B cell (primary cell): Measurements from ENCODE around the gene TMEM239.

ENCODE experiments used
- EZH2 ChIP-seq: IDR thresholded peaks from 2 replicates; pipeline ENCODE4 v1.6.1; 2012; ENCODE audit warnings: borderline replicate concordance, low read depth, mild to moderate bottlenecking, moderate library complexity, low read length; ENCODE audit not compliant: insufficient read depth, poor library complexity, severe bottlenecking
- TF ChIP-seq, protein P1 (sequence below): fragments of 200-600 bp; IDR thresholded peaks from one replicate; pipeline ENCODE4 v1.8.0; 2022; ENCODE audit warnings: antibody characterized with exemption, mild to moderate bottlenecking

GRCh38 chr20:2837221-2837960 lies 21.2 kb downstream of the TMEM239 start:
- TF ChIP-seq, protein P1, sequence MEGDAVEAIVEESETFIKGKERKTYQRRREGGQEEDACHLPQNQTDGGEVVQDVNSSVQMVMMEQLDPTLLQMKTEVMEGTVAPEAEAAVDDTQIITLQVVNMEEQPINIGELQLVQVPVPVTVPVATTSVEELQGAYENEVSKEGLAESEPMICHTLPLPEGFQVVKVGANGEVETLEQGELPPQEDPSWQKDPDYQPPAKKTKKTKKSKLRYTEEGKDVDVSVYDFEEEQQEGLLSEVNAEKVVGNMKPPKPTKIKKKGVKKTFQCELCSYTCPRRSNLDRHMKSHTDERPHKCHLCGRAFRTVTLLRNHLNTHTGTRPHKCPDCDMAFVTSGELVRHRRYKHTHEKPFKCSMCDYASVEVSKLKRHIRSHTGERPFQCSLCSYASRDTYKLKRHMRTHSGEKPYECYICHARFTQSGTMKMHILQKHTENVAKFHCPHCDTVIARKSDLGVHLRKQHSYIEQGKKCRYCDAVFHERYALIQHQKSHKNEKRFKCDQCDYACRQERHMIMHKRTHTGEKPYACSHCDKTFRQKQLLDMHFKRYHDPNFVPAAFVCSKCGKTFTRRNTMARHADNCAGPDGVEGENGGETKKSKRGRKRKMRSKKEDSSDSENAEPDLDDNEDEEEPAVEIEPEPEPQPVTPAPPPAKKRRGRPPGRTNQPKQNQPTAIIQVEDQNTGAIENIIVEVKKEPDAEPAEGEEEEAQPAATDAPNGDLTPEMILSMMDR, result no peak
- no peak for TF ChIP-seq EZH2
